HG03135 (cell line): Measurements from ENCODE around the gene PCSK9.

Experiments
- ATAC-seq: cut with Tn5 transposase; IDR thresholded peaks from one replicate; pipeline ENCODE4 v1.9.1; 2021; ENCODE audit warnings: mild to moderate bottlenecking, moderate library complexity; ENCODE audit not compliant: unreplicated experiment

Gene PCSK9

DNA sequence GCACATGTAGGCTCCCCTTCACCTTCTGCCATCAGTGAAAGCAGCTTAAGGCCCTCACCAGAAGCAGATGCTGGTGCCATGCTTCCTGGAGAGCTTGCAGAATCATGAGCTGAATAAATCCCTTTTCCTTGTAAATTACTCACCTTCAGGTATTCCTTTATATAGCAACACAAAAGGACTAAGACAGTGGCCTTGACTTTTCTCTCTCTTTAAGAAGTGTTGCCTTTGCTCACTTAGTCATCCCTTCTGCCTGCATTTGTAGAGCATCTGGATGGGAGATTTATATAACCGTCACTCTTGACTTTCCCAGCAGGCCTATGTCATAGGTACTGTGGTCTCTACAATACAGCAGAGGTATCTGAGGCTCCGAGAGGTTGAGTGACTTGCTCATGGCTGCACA lies 3.7 kb downstream of the PCSK9 start:
- ATAC-seq = no peak

GRCh38 chr1:55043726-55044125 lies 4.4 kb downstream of the PCSK9 start:
- ATAC-seq = no peak

DNA sequence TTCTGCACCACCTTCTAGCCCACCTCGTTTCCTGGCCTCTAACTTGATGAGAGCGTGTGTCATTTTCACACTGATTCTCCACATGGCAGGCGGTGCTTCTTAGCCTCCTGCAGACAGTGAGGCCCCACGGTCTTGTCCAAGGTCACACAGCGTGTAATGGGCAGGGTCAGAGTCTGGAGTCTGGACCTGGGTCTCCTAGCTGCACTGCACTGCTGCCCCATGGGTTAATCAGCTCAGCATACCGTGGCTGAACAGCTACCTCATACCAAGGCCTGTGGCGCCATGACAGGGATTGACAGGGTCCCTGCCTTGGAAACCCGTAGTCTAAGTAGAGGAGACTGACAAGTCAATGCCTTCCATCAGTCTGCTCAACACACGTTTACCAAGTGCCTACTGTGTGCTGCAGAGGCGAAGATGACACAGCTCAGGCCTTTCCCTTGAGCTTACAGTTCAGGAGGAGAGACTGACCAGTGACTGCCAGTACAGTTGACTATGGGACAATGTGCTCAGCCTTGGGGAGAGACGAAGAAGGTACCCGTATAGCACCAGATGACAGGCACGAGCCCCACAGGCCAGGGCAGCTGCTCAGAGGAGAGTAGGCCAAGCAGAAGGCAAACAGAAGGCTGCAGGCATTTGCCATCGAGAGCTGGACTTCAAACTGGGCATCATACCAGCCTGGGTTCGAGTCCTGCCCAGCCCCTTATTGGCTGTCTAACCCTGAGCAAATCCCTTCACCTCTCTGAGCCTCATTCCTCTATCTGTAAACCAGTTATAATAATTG lies 5.5 kb downstream of the PCSK9 start:
- no peak for ATAC-seq

DNA sequence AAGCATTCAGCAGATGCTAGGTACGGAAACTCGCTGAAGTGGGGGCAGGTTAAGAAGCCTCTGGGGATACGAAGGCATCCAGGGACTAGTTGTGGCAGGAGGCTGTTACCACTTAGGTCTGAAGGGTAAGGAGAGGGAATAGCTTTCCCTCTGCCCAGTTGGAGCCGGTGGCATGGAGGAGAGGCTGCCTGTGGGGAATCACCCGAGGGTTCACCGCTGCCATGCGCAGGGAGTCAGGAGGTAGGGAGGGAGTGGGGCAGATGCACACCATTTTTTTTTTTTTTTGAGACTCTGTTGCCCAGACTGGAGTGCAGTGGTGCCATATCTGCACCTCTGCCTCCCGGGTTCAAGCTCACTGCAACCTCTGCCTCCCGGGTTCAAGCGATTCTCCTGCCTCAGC lies 6.1 kb downstream of the PCSK9 start:
- ATAC-seq = no peak

- no peak for ATAC-seq
Measured at GRCh38 chr1:55046871-55047270, 7.5 kb downstream of the PCSK9 start.

GRCh38 chr1:55047611-55048010 lies 8.3 kb downstream of the PCSK9 start:
- no peak for ATAC-seq

DNA sequence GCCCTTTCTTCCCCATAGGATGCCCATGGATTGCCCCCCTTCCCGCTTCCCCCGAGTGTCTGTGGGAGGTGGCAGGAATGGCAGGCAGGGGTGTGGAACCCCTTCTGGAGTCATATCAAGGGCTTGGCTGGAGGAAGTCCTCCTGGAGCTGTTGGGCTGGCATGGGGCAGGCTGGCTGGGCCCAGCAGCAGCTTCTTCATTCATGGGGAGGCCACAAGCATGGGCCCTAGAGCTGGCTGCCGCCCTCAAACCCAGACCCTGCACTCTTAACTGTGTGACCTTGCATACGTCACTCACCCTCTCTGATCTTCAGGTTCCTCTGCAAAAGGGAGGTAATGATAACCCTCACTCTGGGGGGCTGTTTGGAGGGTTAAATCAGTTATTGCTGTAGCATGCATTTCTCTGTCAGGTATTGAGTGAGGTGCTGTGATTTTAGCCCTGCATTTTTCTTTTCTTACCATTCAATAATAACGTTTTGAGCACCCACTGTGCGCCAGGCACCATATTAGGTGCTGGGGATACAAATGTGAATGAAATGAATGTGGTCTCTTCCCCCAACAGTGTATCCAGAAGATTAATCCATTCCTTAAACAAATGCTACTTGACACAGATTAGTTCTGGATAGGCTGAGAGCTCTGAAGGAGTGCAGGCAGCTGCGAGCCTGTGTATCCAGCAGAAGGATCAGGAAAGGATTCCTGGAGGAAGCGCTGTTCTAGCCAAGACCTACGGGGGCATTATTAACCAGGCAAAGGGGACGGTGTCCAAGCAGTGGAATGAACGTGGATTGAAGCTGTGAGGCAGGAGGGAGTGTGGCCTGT lies 9.3 kb downstream of the PCSK9 start:
- no peak for ATAC-seq

- ATAC-seq = no peak
Measured at GRCh38 chr1:55049271-55049913, 10.0 kb downstream of the PCSK9 start.

DNA sequence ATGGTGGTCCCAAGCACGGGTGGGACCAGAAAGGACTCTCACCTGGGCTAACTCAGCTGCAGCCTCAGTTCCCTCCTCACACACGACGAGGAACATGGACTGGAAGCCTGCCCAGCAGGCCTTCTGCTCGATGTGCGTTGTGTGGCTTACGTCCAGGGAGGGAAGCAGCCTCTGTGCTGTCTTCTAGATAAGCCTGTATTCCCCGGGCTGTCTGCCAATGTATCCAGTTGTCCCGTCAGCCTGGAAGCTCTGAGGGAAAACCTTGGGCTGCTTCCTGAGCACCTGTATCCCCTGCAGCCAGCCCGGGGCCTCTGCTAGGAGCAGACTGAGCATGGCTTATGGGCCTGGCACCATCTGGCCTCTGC lies 10.5 kb downstream of the PCSK9 start:
- ATAC-seq = no peak

- no peak for ATAC-seq
Measured at GRCh38 chr1:55050283-55050682, 10.9 kb downstream of the PCSK9 start.

- ATAC-seq = no peak
Measured at GRCh38 chr1:55051169-55051568, 11.8 kb downstream of the PCSK9 start.

DNA sequence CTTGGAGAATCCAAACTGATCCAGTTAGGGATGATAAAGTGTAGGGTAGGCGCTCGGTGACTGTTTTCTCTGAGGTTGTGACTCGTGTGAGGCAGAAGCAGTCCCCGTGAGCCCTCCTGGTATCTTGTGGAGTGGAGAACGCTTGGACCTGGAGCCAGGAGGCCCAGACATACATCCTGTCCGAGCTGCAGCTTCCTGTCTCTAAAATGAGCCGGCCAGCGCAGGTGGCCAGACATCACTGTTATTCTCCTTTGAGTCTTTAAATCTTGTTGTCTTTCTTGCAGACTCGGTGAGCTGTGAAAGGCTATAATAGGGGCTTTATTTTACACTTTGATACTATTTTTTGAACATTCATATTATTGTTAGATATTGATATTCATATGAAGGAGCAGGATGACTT lies 12.3 kb downstream of the PCSK9 start:
- ATAC-seq = no peak

DNA sequence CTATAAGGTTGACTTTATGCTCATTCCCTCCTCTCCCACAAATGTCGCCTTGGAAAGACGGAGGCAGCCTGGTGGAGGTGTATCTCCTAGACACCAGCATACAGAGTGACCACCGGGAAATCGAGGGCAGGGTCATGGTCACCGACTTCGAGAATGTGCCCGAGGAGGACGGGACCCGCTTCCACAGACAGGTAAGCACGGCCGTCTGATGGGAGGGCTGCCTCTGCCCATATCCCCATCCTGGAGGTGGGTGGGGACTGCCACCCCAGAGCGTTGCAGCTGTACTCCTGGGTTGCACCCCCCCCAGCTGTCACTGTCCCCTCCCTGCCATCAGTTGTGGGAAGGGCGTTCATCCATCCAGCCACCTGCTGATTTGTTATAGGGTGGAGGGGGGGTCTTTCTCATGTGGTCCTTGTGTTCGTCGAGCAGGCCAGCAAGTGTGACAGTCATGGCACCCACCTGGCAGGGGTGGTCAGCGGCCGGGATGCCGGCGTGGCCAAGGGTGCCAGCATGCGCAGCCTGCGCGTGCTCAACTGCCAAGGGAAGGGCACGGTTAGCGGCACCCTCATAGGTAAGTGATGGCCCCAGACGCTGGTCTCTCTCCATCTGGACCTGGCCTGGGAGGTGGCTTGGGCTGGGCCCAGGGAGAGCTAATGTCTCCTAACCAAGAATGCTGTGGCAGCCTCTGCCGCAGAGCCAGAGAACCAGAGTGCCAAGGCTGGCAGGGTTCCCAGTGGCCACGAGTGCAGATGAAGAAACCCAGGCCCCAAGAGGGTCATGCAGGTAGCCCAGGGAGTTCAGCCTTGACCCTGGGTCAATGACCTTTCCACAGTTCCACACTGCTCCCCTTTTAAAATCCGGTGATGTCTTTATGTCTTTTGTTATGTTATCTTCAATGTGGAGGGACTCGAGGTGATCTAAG lies 13.1 kb downstream of the PCSK9 start:
- ATAC-seq = no peak

DNA sequence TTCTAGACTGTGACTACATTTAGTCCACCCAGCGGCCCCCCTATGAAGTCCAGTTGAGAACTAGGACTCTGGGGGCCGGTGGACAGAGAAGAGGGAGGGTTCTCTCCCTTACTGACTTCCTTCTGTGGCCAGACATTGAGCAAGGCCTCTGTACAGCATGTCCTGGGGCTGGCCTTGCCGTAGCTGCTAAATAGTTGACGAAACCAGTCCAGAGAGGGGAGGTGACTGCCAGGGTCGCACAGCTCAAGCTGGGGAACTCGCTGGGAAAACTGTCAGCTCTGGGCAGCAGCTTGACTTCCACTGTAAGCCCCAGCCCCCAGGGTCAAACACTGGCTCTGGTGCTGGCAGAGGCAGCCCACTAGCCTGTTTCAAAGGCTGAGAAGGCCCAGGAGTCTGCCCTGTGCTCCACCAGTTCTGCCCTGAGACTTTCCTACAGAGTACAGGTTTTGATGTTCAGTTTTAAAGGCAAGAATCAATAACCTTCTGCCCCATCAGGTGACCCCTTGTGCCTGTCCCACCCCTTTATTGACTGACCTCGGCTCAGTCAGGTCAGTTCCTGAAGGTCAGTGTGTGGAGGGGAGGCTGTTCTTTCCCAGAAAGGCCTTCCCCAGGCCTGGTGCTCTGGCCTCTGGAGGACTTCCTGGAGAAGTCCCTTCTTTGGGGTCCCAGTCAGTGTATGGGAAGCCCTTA lies 14.1 kb downstream of the PCSK9 start:
- ATAC-seq = no peak

DNA sequence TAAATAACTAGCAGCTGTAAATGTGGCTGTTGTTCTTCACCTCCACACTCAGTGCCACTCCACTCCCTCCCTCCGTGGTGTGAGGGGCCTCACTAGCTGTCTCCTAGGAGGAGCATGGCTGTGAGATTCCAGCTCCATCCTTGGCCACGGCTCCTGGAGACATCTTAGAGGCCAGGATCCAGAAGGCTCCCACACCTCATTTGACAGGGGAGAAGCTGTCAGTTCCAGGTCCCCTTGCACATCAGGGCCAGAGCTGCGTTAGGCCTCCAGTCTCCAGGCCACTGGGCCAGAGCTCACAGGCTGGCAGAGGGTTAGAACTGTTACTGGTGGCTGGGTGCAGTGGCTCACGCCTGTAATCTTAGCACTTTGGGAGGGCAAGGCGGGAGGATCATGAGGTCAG lies 15.0 kb downstream of the PCSK9 start:
- no peak for ATAC-seq

DNA sequence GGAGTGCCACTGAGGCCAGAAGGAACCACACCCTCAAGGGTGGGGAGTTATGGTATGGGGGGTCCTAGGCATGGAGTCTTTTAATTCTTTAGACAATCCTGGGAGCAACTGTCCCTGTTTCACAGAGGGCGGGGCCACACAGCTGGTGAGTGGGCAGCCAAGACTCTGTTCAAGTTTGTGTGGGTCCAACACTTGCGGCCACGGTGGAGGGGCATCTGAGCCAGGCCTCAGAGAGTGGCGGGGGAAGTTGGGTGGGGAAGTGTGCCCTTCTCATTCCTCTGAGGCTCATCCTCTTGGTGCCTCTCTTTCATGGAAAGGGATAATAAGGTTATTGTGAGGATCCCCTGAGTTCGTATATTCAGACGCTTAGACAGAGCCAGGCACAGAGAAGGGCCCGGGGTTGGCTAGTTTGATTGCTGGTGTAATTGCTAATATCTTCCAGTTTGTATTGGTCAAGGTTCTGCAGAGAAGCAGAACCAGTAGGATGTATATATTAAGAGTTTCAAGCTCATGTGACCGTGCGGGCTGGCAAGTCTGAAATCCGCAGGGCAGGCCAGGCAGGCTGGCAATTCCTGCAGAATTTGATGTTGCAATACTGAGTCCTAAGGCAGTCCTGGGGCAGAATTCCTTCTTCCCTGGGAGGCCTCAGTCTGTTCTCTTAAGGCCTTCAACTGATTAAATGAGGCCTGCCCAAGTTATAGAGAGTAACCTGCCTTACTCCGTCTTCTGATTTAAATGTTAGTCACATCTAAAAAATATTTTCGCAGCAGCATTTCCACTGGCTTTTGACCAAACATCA lies 15.9 kb downstream of the PCSK9 start:
- no peak for ATAC-seq

DNA sequence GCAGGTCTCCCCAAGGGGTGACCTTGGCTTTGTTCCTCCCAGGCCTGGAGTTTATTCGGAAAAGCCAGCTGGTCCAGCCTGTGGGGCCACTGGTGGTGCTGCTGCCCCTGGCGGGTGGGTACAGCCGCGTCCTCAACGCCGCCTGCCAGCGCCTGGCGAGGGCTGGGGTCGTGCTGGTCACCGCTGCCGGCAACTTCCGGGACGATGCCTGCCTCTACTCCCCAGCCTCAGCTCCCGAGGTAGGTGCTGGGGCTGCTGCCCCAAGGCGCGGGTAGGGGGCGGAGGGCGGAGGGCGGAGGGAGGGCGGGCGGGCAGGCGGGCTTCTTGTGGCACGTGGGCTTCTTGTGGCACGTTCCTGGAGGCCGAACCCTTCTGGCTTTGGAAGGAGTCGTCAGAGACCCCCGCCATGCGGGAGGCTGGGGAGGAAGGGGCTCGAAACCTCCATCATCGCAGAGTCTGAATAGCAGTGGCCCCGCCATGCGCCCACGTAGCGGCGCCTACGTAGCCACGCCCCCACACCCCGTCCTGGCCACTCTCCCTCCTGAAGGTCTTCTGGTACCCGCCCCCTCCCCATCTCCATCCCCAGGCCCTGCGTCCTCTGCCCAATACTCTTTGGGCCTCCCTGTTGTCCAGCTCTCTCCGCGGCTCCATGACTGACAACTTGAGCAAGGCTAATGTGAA lies 16.7 kb downstream of the PCSK9 start:
- ATAC-seq = no peak

DNA sequence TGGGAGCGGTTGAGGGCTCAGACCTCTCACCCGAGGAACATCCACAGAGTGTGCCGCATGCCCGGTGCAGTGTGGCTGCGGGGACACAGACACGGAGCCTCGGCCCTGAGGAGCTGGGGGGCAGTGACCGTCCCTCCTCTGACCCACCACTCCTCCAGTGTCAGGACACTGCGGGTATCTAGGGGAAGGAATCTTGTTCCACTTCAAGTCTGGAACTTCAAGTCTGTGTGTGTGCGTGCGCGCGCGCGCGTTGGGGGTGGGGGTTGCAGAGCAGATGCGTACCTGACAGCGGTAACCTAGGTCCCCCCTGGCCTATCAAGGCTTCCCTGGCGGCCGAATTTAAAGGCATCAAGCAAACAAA lies 17.3 kb downstream of the PCSK9 start:
- ATAC-seq = no peak
